SK-N-SH (cell line): Measurements from ENCODE around the gene ATP6V0E1. TPM values are rescaled to one million over a fixed set of nuclear protein-coding genes. Genes with fewer than 3 reads are reported as not detected.
A peak's percentile ranks its signal among the peaks of the same experiment; 100 is the strongest.

Experiments used
- CTCF ChIA-PET: fragments of 300-600, 350-600 bp; formaldehyde crosslinking; extraction: SDS; loops from one replicate; lab custom pipeline; 2021; lab: Yijun Ruan, JAX
- POLR2A ChIA-PET: fragments of 350-600 bp; sonication (Branson Sonifier 250); formaldehyde crosslinking; extraction: SDS; loops from one replicate; lab custom pipeline; 2020; ENCODE audit warnings: antibody characterized with exemption, inconsistent platforms; lab: Yijun Ruan, JAX
- DNase-seq: peaks from one replicate; pipeline ENCODE4 v3.0.0; 2012
- H2AFZ ChIP-seq: fragments of 200-600 bp; sonication (generic); 2 replicates; pipeline ENCODE4 v1.8.1; 2016; ENCODE audit warnings: antibody characterized with exemption, mild to moderate bottlenecking, low read depth
- H3F3A ChIP-seq: fragments of 200-600 bp; sonication (generic); replicated peaks from 2 replicates; pipeline ENCODE3; 2016; ENCODE audit warnings: antibody characterized with exemption, mild to moderate bottlenecking; ENCODE audit not compliant: insufficient read depth
- H3K27ac ChIP-seq, 2 experiments: fragments of 200-500 bp in 1 of 2; fragments of 200-600 bp in 1 of 2; sonication (Bioruptor generic) in 1 of 2; sonication (generic), shearing (Covaris generic) in 1 of 2; 2 replicates each; pipeline versions ENCODE4 v1.5.1 to v1.6.1; 2014 to 2016; ENCODE audit warnings: low read depth in 2 of 2, inconsistent platforms in 1 of 2, low read length in 1 of 2, mild to moderate bottlenecking in 1 of 2, mixed read lengths in 1 of 2
- H3K27me3 ChIP-seq: fragments of 200-600 bp; sonication (generic), shearing (Covaris generic); 2 replicates; pipeline ENCODE4 v1.6.1; 2016; ENCODE audit warnings: mixed run types; ENCODE audit not compliant: insufficient read depth
- H3K36me3 ChIP-seq, 2 experiments: fragments of 200-500 bp in 1 of 2; fragments of 200-600 bp in 1 of 2; sonication (Bioruptor generic) in 1 of 2; sonication (generic) in 1 of 2; replicated peaks in 1 of 2; 2 replicates each; pipeline versions ENCODE3 to v1.5.1; 2014 to 2016; ENCODE audit warnings: low read length in 1 of 2, mild to moderate bottlenecking in 1 of 2; ENCODE audit not compliant: insufficient read depth in 2 of 2, control insufficient read depth in 1 of 2
- H3K4me1 ChIP-seq, 2 experiments: fragments of 200-500 bp in 1 of 2; fragments of 200-600 bp in 1 of 2; sonication (Bioruptor generic) in 1 of 2; sonication (generic), shearing (Covaris generic) in 1 of 2; 2 replicates each; pipeline versions ENCODE4 v1.5.1 to v1.6.1; 2014 to 2016; ENCODE audit warnings: low read depth in 1 of 2, low read length in 1 of 2, mixed run types in 1 of 2; ENCODE audit not compliant: insufficient read depth in 2 of 2, control insufficient read depth in 1 of 2
- H3K4me2 ChIP-seq: fragments of 200-600 bp; sonication (generic), shearing (Covaris generic); 2 replicates; pipeline ENCODE4 v1.6.1; 2017; ENCODE audit warnings: mixed run types
- H3K4me3 ChIP-seq, 2 experiments: fragments of 200-500 bp in 1 of 2; fragments of 200-600 bp in 1 of 2; sonication (Bioruptor generic) in 1 of 2; sonication (generic), shearing (Covaris generic) in 1 of 2; 2 replicates each; pipeline versions ENCODE4 v1.5.1 to v1.8.1; 2014 to 2016; ENCODE audit warnings: low read depth in 2 of 2, inconsistent platforms in 1 of 2, low read length in 1 of 2, mild to moderate bottlenecking in 1 of 2, mixed read lengths in 1 of 2, moderate library complexity in 1 of 2
- H3K79me2 ChIP-seq: fragments of 200-600 bp; sonication (generic); 2 replicates; pipeline ENCODE4 v1.8.1; 2017; ENCODE audit warnings: mild to moderate bottlenecking; ENCODE audit not compliant: insufficient read depth
- H3K9ac ChIP-seq: fragments of 200-600 bp; sonication (generic); 2 replicates; pipeline ENCODE4 v1.6.1; 2017; ENCODE audit warnings: mixed run types
- H3K9me2 ChIP-seq: fragments of 200-600 bp; sonication (generic); 2 replicates; pipeline ENCODE4 v1.6.1; 2017; ENCODE audit warnings: mixed run types
- H3K9me3 ChIP-seq: fragments of 200-600 bp; sonication (generic); 2 replicates; pipeline ENCODE4 v1.6.1; 2017; ENCODE audit warnings: mixed run types, mild to moderate bottlenecking, moderate library complexity
- H4K20me1 ChIP-seq: fragments of 200-600 bp; sonication (generic); 2 replicates; pipeline ENCODE4 v1.6.1; 2017; ENCODE audit warnings: mild to moderate bottlenecking, mixed run types; ENCODE audit not compliant: insufficient read depth
- ELF1 ChIP-seq: IDR thresholded peaks from 2 replicates; pipeline ENCODE4 v1.4.0; 2012
- EP300 ChIP-seq, 2 experiments: IDR thresholded peaks; 2 replicates each; pipeline versions ENCODE4 v1.4.0 to v1.6.1; 2012; ENCODE audit warnings: borderline replicate concordance in 1 of 2, low read depth in 1 of 2, low read length in 1 of 2
- EZH2phosphoT487 ChIP-seq: fragments of 200-600 bp; sonication (generic); IDR thresholded peaks from 2 replicates; pipeline ENCODE4 v1.6.1; 2017; ENCODE audit warnings: low read depth, mixed run types, mild to moderate bottlenecking, antibody characterized with exemption, moderate library complexity, borderline replicate concordance
- FOSL2 ChIP-seq: IDR thresholded peaks from 2 replicates; pipeline ENCODE4 v1.4.0; 2012; ENCODE audit warnings: low read depth, mild to moderate bottlenecking, moderate library complexity, borderline replicate concordance
- GATA2 ChIP-seq: sonication (generic); formaldehyde crosslinking; IDR thresholded peaks from 2 replicates; pipeline ENCODE4 v1.5.0; 2020; ENCODE audit warnings: mild to moderate bottlenecking, missing genetic modification reagents
- JUND ChIP-seq: IDR thresholded peaks from 2 replicates; pipeline ENCODE4 v1.4.0; 2012
- MXI1 ChIP-seq: IDR thresholded peaks from 2 replicates; pipeline ENCODE4 v1.6.1; 2012; ENCODE audit warnings: mild to moderate bottlenecking, low read depth, low read length, improper control_type of control experiment
- NFIC ChIP-seq: IDR thresholded peaks from 2 replicates; pipeline ENCODE4 v1.4.0; 2012; ENCODE audit warnings: borderline replicate concordance
- POLR2AphosphoS5 ChIP-seq: IDR thresholded peaks from 2 replicates; pipeline ENCODE4 v1.6.1; 2012; ENCODE audit warnings: low read depth, low read length
- SIN3A ChIP-seq: IDR thresholded peaks from 2 replicates; pipeline ENCODE4 v1.6.1; 2012; ENCODE audit warnings: low read depth, mild to moderate bottlenecking, low read length, moderate library complexity, borderline replicate concordance
- TCF12 ChIP-seq: IDR thresholded peaks from 2 replicates; pipeline ENCODE4 v1.4.0; 2012
- WGBS: methylation state at CpG from one replicate; pipeline ENCODE4 v1.1.6; 2017; ENCODE audit warnings: low lambda C conversion rate; 5-methylcytosine and 5-hydroxymethylcytosine counted together
- polyA plus RNA-seq, 3 experiments: library from polyadenylated mRNA; depleted of rRNA; stranded (reverse); fragments of >200 nt; gene quantifications; 2 replicates each; pipeline ENCODE4 v1.2.3, GENCODE V29; 2012
- TF ChIP-seq, protein P1 (sequence below): IDR thresholded peaks from 2 replicates; pipeline ENCODE4 v1.4.0; 2012; ENCODE audit warnings: low read depth, borderline replicate concordance
- TF ChIP-seq, protein P2 (sequence below): fragments of 150-350 bp; IDR thresholded peaks from 2 replicates; pipeline ENCODE4 v1.6.1; 2017; ENCODE audit warnings: antibody characterized with exemption, low read length, low read depth, borderline replicate concordance
- TF ChIP-seq, protein P3 (sequence below): IDR thresholded peaks from 2 replicates; pipeline ENCODE4 v1.4.0; 2012; ENCODE audit warnings: low read depth
- TF ChIP-seq, protein P4 (sequence below): IDR thresholded peaks from 2 replicates; pipeline ENCODE4; 2012

The ATP6V0E1 gene
- polyA plus RNA-seq, 1 of the 3 experiments (the other 2 are of a cell fraction) = 243 TPM

DNA sequence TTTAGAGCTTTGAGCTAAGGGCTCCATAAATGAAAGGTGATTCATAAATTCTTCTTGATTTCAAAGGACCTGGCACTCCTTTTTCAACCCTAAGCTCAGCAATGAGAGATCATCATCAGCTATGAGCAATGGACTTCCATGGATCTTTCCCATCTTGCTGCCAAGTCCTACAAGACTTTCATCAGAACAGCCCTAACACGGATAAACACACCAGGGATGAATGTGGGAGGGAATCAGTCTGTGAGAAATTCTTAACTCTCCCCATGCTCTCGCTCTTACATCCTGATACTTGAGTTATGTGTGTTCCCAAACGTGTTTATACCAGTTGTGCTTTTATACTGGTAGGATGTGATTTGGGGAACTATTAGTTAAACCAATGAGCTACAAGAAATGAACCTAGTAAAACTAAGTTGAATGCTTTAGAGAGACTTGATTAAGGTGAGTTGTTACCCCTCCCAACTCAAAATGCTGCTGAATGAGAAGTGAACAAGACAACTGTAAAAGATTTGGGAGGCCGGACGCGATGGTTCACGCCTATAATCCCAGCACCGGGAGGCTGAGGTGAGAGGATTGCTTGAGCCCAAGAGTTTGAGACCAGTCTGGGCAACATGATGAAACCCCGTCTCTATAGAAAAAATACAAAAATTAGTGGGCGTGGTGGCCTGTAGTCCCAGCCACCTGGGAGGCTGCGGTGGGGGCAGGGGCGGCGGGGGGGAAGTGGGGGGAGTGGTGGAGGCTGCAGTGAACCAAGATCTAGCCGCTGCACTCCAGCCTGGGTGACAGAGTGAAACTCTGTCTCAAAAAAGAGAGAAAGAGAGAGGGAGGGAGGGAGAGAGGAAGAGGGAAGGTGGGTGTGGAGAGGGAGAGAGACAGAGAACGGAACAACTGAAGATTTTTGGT lies 29.5 kb upstream of the ATP6V0E1 start:
- Histone ChIP-seq H3K4me1 (peaks cover 0 to 29% of the 10 kb centered on the region in 2 experiments; a peak in 3 of 4 replicates), H2AFZ (no peak overlapping the region), H3K36me3 (peaks cover 0 to 13% of the 10 kb centered on the region in 2 experiments), H3K27ac (peak overlapping the region in 1 of 2 experiments; percentile 97; a peak in 2 of 4 replicates), H3K79me2 (peaks cover 18% of the 10 kb centered on the region; the same call in 1 of the 2 replicates), H3F3A (peaks cover 49% of the 10 kb centered on the region), H3K9ac (peak overlapping the region; percentile 75), H3K4me2 (peak overlapping the region; percentile 31; the same call in 1 of the 2 replicates), H3K4me3 (no peak overlapping the region), H3K9me2 (no peaks in the 10 kb centered on the region), H4K20me1 (no peaks in the 10 kb centered on the region), H3K9me3 (no peaks in the 10 kb centered on the region), H3K27me3 (no peaks in the 10 kb centered on the region)
- ChIA-PET CTCF (interaction anchor here (0.9 to 2.0 kb wide), 5 partner anchors 22 to 247 kb away, joined by 3 to 6 read pairs (median 5); no protein-coding TSS in a partner anchor), POLR2A (no interaction called here)
- TF ChIP-seq, protein P1, sequence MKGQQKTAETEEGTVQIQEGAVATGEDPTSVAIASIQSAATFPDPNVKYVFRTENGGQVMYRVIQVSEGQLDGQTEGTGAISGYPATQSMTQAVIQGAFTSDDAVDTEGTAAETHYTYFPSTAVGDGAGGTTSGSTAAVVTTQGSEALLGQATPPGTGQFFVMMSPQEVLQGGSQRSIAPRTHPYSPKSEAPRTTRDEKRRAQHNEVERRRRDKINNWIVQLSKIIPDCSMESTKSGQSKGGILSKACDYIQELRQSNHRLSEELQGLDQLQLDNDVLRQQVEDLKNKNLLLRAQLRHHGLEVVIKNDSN = no peak
- TF ChIP-seq, protein P2, sequence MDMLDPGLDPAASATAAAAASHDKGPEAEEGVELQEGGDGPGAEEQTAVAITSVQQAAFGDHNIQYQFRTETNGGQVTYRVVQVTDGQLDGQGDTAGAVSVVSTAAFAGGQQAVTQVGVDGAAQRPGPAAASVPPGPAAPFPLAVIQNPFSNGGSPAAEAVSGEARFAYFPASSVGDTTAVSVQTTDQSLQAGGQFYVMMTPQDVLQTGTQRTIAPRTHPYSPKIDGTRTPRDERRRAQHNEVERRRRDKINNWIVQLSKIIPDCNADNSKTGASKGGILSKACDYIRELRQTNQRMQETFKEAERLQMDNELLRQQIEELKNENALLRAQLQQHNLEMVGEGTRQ = no peak
- TF ChIP-seq, protein P3, sequence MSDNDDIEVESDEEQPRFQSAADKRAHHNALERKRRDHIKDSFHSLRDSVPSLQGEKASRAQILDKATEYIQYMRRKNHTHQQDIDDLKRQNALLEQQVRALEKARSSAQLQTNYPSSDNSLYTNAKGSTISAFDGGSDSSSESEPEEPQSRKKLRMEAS = 0 out of 2 replicates have a peak, but pooled peaks have one; percentile 38
- TF ChIP-seq FOSL2 (peak; percentile 55; the same call in 1 of the 2 replicates), SIN3A (no peak), JUND (peak; percentile 46; the same call in 1 of the 2 replicates), EZH2phosphoT487 (no peak), POLR2AphosphoS5 (peak; percentile 32; the same call in 1 of the 2 replicates), NFIC (peak; percentile 59), EP300 (IDR thresholded peaks at IDR 0.05; ENCODE audit: borderline replicate concordance in 1 of 2, low read depth in 1 of 2, low read length in 1 of 2) (0 out of 4 replicates have a peak, but pooled peaks of 1 of the 2 experiments have one; percentile 10), MXI1 (no peak), TCF12 (peak; percentile 43), ELF1 (no peak), GATA2 (no peak)
- TF ChIP-seq, protein P4, sequence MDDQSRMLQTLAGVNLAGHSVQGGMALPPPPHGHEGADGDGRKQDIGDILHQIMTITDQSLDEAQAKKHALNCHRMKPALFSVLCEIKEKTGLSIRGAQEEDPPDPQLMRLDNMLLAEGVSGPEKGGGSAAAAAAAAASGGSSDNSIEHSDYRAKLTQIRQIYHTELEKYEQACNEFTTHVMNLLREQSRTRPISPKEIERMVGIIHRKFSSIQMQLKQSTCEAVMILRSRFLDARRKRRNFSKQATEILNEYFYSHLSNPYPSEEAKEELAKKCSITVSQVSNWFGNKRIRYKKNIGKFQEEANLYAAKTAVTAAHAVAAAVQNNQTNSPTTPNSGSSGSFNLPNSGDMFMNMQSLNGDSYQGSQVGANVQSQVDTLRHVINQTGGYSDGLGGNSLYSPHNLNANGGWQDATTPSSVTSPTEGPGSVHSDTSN = no peak
- WGBS = 75% methylated on average over 15 of the region's 15 CpGs
- no peak for DNase-seq
